HG03565 (cell line): Measurements from ENCODE around the gene AMBRA1.

ENCODE experiments used
- ATAC-seq: cut with Tn5 transposase; IDR thresholded peaks from one replicate; pipeline ENCODE4 v1.9.1; 2021; ENCODE audit warnings: mild to moderate bottlenecking, moderate library complexity; ENCODE audit not compliant: unreplicated experiment

The AMBRA1 gene

DNA sequence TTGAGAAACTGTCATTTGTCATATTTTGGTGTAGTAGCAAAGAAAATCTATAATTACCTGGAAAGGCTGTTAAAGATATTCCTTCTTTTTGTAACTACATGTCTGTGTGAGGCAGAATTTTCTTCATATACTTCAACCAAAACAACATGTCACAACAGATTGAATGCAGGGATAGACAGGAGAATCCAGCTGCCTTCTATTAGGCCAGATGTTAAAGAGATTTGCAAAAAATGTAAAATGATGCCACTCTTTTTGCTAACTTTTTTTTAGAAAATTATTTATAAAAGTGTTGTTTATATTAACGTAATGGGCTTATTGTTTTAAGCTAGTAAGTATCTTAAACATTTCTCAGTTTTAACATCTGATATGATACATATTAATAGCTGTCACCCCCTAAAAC lies 233.9 kb downstream of the AMBRA1 start:
- no peak for ATAC-seq

- ATAC-seq, result no peak
Measured at GRCh38 chr11:46357483-46357936, 236.3 kb downstream of the AMBRA1 start.

DNA sequence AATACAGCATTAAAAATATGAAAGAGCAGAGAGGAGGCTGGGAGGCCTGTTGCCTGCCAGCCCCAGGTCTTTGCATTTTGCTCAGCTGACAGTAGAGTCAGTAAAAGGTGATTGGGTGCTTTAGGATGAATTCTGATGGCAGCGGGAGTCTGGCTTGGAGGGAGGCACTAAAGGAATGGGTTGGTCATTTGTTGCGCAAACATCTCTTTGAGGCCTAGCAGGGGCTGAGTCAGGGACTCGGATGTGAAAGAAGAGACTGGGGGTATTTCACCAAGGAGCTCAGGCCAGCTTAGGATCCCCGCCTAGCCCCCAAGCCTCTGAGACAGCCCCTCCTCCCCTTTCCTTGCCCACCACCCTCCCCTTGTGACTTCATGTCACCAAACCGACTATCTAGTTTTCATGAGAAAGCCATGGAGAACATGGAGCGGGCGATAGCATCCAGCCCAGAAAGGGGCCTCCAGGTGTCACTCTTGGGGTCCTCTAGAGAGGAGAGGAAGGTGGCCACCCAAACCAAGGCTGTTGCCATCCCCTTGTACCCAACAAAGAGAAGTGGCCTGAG lies 236.8 kb downstream of the AMBRA1 start:
- no peak for ATAC-seq

- no peak for ATAC-seq
Measured at GRCh38 chr11:46353698-46354097, 240.1 kb downstream of the AMBRA1 start.

DNA sequence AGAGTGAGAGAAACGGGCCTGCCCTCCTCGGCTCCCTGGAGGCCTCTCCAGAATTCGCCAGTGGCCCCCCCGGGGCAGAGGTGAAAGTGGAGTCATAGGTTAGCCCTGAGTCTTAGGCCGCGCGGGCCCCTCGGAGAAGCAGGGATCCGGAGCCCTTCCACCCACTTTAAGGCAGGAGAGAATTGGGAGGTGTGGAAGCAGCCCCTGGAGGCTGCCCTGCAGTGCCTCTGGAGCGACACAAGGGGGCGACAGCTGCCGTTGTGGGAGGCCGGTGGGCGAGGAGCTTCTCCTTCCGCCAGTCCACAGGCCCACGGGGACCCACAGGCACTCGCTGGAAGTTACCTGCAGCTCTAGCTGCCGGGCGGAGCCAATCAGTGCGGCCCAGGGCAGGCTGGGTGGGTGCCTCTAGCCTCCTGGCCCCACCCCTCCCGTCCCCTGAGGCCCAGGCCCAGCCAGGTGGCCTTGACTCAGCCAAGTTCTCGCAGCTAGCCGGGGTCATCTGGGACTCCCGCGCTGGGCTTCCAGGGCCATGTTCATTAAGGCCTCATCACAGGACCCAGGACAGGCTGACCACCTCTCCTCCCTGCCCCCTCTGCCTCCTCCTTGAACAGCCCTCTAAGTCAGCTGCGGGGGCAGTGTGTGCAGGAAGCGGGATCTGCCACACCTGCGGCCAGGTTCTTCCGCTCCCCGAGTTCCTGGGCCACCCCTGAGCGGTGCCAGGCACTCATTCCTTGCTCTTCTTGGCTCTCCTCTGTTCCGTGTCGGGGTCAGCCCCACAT lies 241.6 kb downstream of the AMBRA1 start:
- no peak for ATAC-seq

GRCh38 chr11:46351606-46352005 lies 242.2 kb downstream of the AMBRA1 start:
- ATAC-seq, result no peak

DNA sequence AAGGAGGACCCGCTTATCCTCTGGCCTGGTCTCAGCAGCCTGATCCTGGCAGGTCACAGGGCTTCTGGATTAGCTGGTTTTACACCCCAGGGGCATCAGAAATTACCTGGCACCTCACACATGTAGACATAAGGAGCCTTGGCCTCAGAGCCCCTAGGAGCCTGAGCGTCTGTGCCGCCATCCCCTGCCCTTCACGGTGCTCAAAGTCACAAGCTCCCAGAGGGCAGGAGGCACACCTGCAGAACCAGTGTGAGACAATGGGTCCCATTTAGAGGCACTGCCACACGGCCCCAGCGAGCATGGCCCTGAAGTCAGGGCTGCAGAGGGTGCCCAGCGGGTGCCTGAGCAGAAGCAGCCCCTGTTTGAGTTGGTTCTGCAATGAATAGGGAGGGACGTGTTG lies 242.7 kb downstream of the AMBRA1 start:
- no peak for ATAC-seq

DNA sequence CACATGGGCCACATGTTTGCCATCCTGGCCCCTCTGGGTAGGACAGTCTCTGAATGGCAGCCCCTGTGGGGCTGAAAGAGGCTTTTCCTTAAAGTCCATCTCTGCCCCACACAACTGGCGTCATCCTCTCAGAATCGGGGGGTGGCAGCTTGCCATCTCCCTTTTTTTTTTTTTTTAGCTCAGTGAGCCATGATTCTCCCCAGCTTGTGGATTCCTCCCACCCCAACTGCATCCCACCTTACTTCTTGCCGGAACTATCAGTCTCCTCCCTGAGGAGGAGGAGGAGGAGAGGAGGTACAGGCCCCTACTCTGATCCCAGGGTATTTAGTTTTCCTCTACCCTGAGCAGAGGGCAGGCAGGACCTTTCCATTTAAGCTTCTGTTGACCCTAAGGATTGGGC lies 243.1 kb downstream of the AMBRA1 start:
- no peak for ATAC-seq

DNA sequence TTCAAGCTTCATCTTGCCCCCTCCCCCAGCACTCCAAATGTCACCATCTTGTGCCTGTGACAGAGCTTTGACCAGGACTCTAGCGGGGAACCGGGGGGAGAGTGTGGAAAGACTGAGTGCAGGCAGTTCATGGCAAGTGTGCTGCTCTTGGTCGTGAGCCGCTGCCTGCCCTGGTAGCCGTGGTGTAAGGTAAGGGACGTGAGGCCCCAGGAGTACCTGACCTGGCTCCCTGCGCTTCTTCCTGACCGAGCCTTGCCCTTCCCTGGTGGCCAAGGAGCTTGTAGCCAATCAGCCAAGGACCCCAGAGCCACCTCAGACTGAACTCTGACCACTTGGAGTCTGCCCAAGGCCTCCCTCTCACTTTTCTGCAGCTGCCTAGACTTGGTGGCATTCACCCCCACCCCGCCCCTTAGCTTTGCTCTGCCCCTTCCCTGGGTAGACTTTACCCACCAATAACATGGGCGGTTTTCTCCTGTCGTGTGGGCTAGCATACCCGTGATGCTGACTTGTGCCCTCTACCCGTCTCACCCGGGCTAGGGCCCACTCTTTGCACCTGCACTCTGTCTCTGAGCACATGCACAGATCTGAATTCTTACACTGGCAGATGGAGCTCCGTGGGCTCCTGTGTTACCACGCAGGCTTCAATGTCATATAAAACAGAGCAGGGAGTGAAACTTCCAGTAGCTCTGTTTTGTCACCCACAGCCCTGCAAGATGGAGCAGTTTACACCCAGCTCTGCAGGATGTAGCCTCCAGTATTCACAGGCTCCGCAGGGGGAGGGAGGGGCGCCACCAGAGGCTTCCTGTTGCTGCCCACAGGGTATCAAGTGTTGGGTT lies 245.0 kb downstream of the AMBRA1 start:
- ATAC-seq, result no peak

GRCh38 chr11:46347637-46348311 lies 246.0 kb downstream of the AMBRA1 start:
- ATAC-seq, result no peak

- ATAC-seq, result peak; percentile 68
Measured at GRCh38 chr11:46346886-46347636, 246.8 kb downstream of the AMBRA1 start, which contains the start of gene DGKZ. TSS of gene DGKZ (plus strand) at chr11:46347463. CDS start at chr11:46347660, 197 bp downstream.
